Cardiac muscle cell (in vitro differentiated cells and primary cell): ENCODE measurements around the gene DNPEP. TPM values are rescaled to one million over a fixed set of nuclear protein-coding genes. Genes with fewer than 3 reads are reported as not detected.

Experiments used
- DNase-seq, 2 donors: peaks; one replicate each; pipeline versions ENCODE4 v3.0.0 to v3.0.0-alpha.2; 2010 to 2017; ENCODE audit warnings: low read depth in 1 of 2, low spot score in 1 of 2
- H3K27ac ChIP-seq: fragments of 200-600 bp; sonication (generic); 2 replicates; pipeline ENCODE4 v1.5.1; 2016
- H3K27me3 ChIP-seq: fragments of 200-600 bp; sonication (generic); 2 replicates; pipeline ENCODE4 v1.6.0; 2016; ENCODE audit warnings: control low read depth
- H3K36me3 ChIP-seq: fragments of 200-600 bp; sonication (generic); 2 replicates; pipeline ENCODE4 v1.5.1; 2016; ENCODE audit warnings: control low read depth
- H3K4me1 ChIP-seq: fragments of 200-600 bp; sonication (generic); 2 replicates; pipeline ENCODE4 v1.8.1; 2017; ENCODE audit warnings: low read depth, mild to moderate bottlenecking, mixed run types
- H3K4me3 ChIP-seq: fragments of 200-600 bp; sonication (generic); 2 replicates; pipeline ENCODE4 v1.5.1; 2016; ENCODE audit warnings: mild to moderate bottlenecking
- H3K9me3 ChIP-seq: fragments of 200-600 bp; sonication (generic); 2 replicates; pipeline ENCODE4 v1.5.1; 2017; ENCODE audit warnings: low read depth, mild to moderate bottlenecking, control low read depth
- CTCF ChIP-seq: IDR thresholded peaks from 2 replicates; pipeline ENCODE4 v1.5.1; 2012; ENCODE audit warnings: low read depth, mild to moderate bottlenecking, low read length
- polyA plus RNA-seq: library from polyadenylated mRNA; unstranded; fragments of >200 nt; fragmentation: Nextera tagmentation; extraction: Ambion mirVana; gene quantifications from 2 replicates; pipeline ENCODE4 v1.2.1, GENCODE V29; 2016
- total RNA-seq: library from RNA; depleted of rRNA; stranded (reverse); fragments of >200 nt; gene quantifications from 2 replicates; pipeline ENCODE4 v1.2.3, GENCODE V29; 2016

DNPEP gene
- total RNA-seq = 67.2 and 70.4 TPM in 2 replicates
- 104 and 117 TPM in 2 replicates for polyA plus RNA-seq

- Histone ChIP-seq H3K4me1 (peaks cover 8% of the 10 kb centered on the region), H3K4me3 (peak within 1 kb of the TSS; percentile 70), H3K36me3 (peaks cover 13% of the 10 kb centered on the region), H3K27ac (peak within 1 kb of the TSS; percentile 87), H3K9me3 (no peaks in the 10 kb centered on the region), H3K27me3 (no peaks in the 10 kb centered on the region)
- peak; percentile 82 to 95 for DNase-seq
- TF ChIP-seq CTCF = no peak
Observed at GRCh38 chr2:219387306-219388120, at the start of gene DNPEP. DNPEP (minus strand) TSS chr2:219387912; CDS start chr2:219387794, 118 bp downstream.

- Histone ChIP-seq H3K4me1 (peaks cover 62% of the 10 kb centered on the region), H3K9me3 (no peaks in the 10 kb centered on the region), H3K27ac (peak overlapping the region; percentile 77), H3K36me3 (no peaks in the 10 kb centered on the region), H3K4me3 (no peak overlapping the region), H3K27me3 (no peaks in the 10 kb centered on the region)
- peak in 1 of 2 donors; percentile 82 for DNase-seq
- TF ChIP-seq CTCF = no peak
Observed at GRCh38 chr2:219437141-219437540, 49.4 kb upstream of the DNPEP start.

GRCh38 chr2:219436491-219436890, 48.8 kb upstream of the DNPEP start:
- peaks cover 61% of the 10 kb centered on the region for H3K4me1 ChIP-seq
- no peaks in the 10 kb centered on the region for H3K36me3 ChIP-seq
- H3K27me3 ChIP-seq = no peaks in the 10 kb centered on the region
- H3K9me3 ChIP-seq = no peaks in the 10 kb centered on the region
- peak overlapping the region; percentile 77 for H3K27ac ChIP-seq
- DNase-seq = no peak
- no peak overlapping the region for H3K4me3 ChIP-seq
- no peak for TF ChIP-seq CTCF

- Histone ChIP-seq H3K4me3 (peak overlapping the region; percentile 37), H3K36me3 (no peaks in the 10 kb centered on the region), H3K9me3 (no peaks in the 10 kb centered on the region), H3K27ac (peak overlapping the region; percentile 85), H3K27me3 (no peaks in the 10 kb centered on the region), H3K4me1 (peaks cover 55% of the 10 kb centered on the region)
- no peak for DNase-seq
- TF ChIP-seq CTCF = no peak
Observed at GRCh38 chr2:219435701-219436100, 48.0 kb upstream of the DNPEP start.

GRCh38 chr2:219434718-219435525, 47.2 kb upstream of the DNPEP start, which contains the start of gene SPEG:
SPEG (plus strand) TSS chr2:219434843; CDS start chr2:219434978, 135 bp downstream.
- DNase-seq = peak; percentile 24 to 64
- Histone ChIP-seq H3K4me1 (peaks cover 59% of the 10 kb centered on the region), H3K4me3 (peak within 1 kb of the TSS; percentile 37), H3K9me3 (no peaks in the 10 kb centered on the region), H3K27me3 (no peaks in the 10 kb centered on the region), H3K27ac (peak within 1 kb of the TSS; percentile 85), H3K36me3 (no peaks in the 10 kb centered on the region)
- no peak for TF ChIP-seq CTCF
